Thoracic aorta (tissue), 2 donors: ENCODE data around the gene SMPD3. TPM values are rescaled to one million over a fixed set of nuclear protein-coding genes. Genes with fewer than 3 reads are reported as not detected.

Experiments used
- ATAC-seq: fragments of 150-250 bp; one replicate; pipeline ENCODE4 v1.8.0; 2017; ENCODE audit warnings: low read depth; ENCODE audit not compliant: insufficient number of reproducible peaks, low FRiP score
- DNase-seq: peaks from one replicate; pipeline ENCODE4 v3.0.0-alpha.2; 2020; ENCODE audit warnings: low spot score
- H3K27ac ChIP-seq, 2 donors: fragments of 200-600 bp; sonication (generic); 1 replicate in 1 of 2; 2 replicates in 1 of 2; pipeline ENCODE4 v1.5.1; 2016; ENCODE audit warnings: mild to moderate bottlenecking in 2 of 2, moderate library complexity in 2 of 2
- H3K27me3 ChIP-seq: fragments of 200-600 bp; sonication (generic); replicated peaks from 2 replicates; pipeline ENCODE4 v1.6.0; 2016; ENCODE audit warnings: mild to moderate bottlenecking; ENCODE audit not compliant: insufficient read depth
- H3K36me3 ChIP-seq: fragments of 200-600 bp; sonication (generic); one replicate; pipeline ENCODE4 v1.5.1; 2016
- H3K4me1 ChIP-seq, 2 donors: fragments of 200-600 bp; sonication (generic); 1 replicate in 1 of 2; 2 replicates in 1 of 2; pipeline versions ENCODE4 v1.5.1 to v1.6.0; 2016; ENCODE audit warnings: low read depth in 2 of 2, mild to moderate bottlenecking in 1 of 2; ENCODE audit not compliant: control insufficient read depth in 1 of 2
- H3K4me3 ChIP-seq: fragments of 200-600 bp; sonication (generic); 2 replicates; pipeline ENCODE4 v1.5.1; 2016; ENCODE audit warnings: mild to moderate bottlenecking
- H3K9me3 ChIP-seq: fragments of 200-600 bp; sonication (generic); 2 replicates; pipeline ENCODE4 v1.5.1; 2016
- CTCF ChIP-seq: fragments of 200-600 bp; sonication (generic); IDR thresholded peaks from one replicate; pipeline ENCODE4 v1.5.1; 2019; ENCODE audit warnings: antibody characterized with exemption
- total RNA-seq, 2 donors: library from RNA; depleted of rRNA; stranded (reverse); fragments of >200 nt; gene quantifications; one replicate each; pipeline versions ENCODE4 v1.1.0 to v1.2.3, GENCODE V29; 2016

The SMPD3 gene
- total RNA-seq, 2 donors from 2014 or later, result 0.41 to 6.5 TPM

- H3K27ac ChIP-seq, result no peak overlapping the region
- ATAC-seq, result no peak
- no peaks in the 10 kb centered on the region for H3K4me1 ChIP-seq
- no peak for DNase-seq
- no peaks in the 10 kb centered on the region for H3K9me3 ChIP-seq
- no peaks in the 10 kb centered on the region for H3K36me3 ChIP-seq
- no peaks in the 10 kb centered on the region for H3K27me3 ChIP-seq
- TF ChIP-seq CTCF, result no peak
- no peak overlapping the region for H3K4me3 ChIP-seq
Observed at GRCh38 chr16:68479271-68479670, 31.0 kb upstream of the SMPD3 start.

- Histone ChIP-seq H3K27ac (no peak overlapping the region), H3K27me3 (no peaks in the 10 kb centered on the region), H3K4me1 (peaks cover 0 to 2% of the 10 kb centered on the region in 2 donors), H3K9me3 (no peaks in the 10 kb centered on the region), H3K4me3 (no peak overlapping the region), H3K36me3 (no peaks in the 10 kb centered on the region)
- DNase-seq (no peak), ATAC-seq (no peak)
- no peak for TF ChIP-seq CTCF
Observed at GRCh38 chr16:68478526-68479250, 30.4 kb upstream of the SMPD3 start.

GRCh38 chr16:68475071-68475470 is 26.8 kb upstream of the SMPD3 start:
- Histone ChIP-seq H3K4me1 (peaks cover 7 to 10% of the 10 kb centered on the region in 2 donors), H3K27ac (no peak overlapping the region), H3K27me3 (no peaks in the 10 kb centered on the region), H3K9me3 (no peaks in the 10 kb centered on the region), H3K36me3 (no peaks in the 10 kb centered on the region), H3K4me3 (no peak overlapping the region)
- no peak for DNase-seq
- ATAC-seq, result no peak
- TF ChIP-seq CTCF, result no peak

GRCh38 chr16:68473358-68474070 is 25.2 kb upstream of the SMPD3 start:
- peaks cover 15 to 20% of the 10 kb centered on the region in 2 donors for H3K4me1 ChIP-seq
- no peak for DNase-seq
- no peaks in the 10 kb centered on the region for H3K9me3 ChIP-seq
- no peak overlapping the region for H3K27ac ChIP-seq
- H3K27me3 ChIP-seq, result no peaks in the 10 kb centered on the region
- TF ChIP-seq CTCF, result no peak
- no peaks in the 10 kb centered on the region for H3K36me3 ChIP-seq
- no peak overlapping the region for H3K4me3 ChIP-seq
- no peak for ATAC-seq

GRCh38 chr16:68472581-68472980 is 24.3 kb upstream of the SMPD3 start:
- Histone ChIP-seq H3K4me3 (no peak overlapping the region), H3K36me3 (no peaks in the 10 kb centered on the region), H3K4me1 (peaks cover 15 to 20% of the 10 kb centered on the region in 2 donors), H3K27ac (no peak overlapping the region), H3K27me3 (no peaks in the 10 kb centered on the region), H3K9me3 (no peaks in the 10 kb centered on the region)
- no peak for DNase-seq
- TF ChIP-seq CTCF, result no peak
- no peak for ATAC-seq
